VCaP (cell line): ENCODE results near the gene SLX9.

Experiments
- H3K27ac ChIP-seq: fragments of 450-650 bp; 2 replicates; pipeline ENCODE4 v1.5.1; 2017
- CTCF ChIP-seq: fragments of 450-650 bp; conservative IDR thresholded peaks from 2 replicates; pipeline ENCODE4 v1.5.1; 2017; ENCODE audit warnings: mild to moderate bottlenecking, moderate library complexity

The SLX9 gene

GRCh38 chr21:44989537-44989886 is 49.7 kb downstream of the SLX9 start:
- peak overlapping the region; percentile 79 for H3K27ac ChIP-seq
- no peak for TF ChIP-seq CTCF

- H3K27ac ChIP-seq = peak overlapping the region; percentile 79; the same call in 1 of the 2 replicates
- no peak for TF ChIP-seq CTCF
Measured at GRCh38 chr21:44989943-44990780, 50.3 kb downstream of the SLX9 start.

- no peak for TF ChIP-seq CTCF
- H3K27ac ChIP-seq = no peak overlapping the region
Measured at GRCh38 chr21:44990921-44991320, 51.1 kb downstream of the SLX9 start.

- H3K27ac ChIP-seq = no peak overlapping the region
- TF ChIP-seq CTCF = no peak
Measured at GRCh38 chr21:44991538-44992483, 52.0 kb downstream of the SLX9 start.

GRCh38 chr21:44992608-44993031 is 52.8 kb downstream of the SLX9 start:
- H3K27ac ChIP-seq = no peak overlapping the region
- no peak for TF ChIP-seq CTCF

- H3K27ac ChIP-seq = no peak overlapping the region
- no peak for TF ChIP-seq CTCF
Measured at GRCh38 chr21:44993321-44994046, 53.7 kb downstream of the SLX9 start.
